ENCODE data around the gene MT2A.

DNA sequence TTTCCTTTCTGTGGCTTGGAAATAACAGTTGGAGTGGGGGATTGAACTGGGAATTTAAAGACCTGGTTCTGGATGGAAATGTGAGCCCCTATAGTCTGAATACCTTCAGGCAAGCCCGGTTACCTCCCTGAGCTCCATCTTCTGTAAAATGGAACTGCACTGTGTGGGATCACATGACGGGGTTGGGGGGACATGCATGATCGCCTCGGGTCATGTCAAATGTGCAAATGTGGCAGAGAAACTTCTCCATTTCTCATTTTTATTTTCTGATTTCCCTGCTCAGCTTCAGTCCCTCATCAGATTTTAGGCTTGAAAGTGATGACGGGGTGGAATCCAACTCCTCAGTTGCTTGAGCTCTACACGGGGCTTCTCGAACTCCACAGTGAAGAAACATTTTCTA is 44.8 kb downstream of the MT2A start:
- TF ChIP-seq, protein P1, sequence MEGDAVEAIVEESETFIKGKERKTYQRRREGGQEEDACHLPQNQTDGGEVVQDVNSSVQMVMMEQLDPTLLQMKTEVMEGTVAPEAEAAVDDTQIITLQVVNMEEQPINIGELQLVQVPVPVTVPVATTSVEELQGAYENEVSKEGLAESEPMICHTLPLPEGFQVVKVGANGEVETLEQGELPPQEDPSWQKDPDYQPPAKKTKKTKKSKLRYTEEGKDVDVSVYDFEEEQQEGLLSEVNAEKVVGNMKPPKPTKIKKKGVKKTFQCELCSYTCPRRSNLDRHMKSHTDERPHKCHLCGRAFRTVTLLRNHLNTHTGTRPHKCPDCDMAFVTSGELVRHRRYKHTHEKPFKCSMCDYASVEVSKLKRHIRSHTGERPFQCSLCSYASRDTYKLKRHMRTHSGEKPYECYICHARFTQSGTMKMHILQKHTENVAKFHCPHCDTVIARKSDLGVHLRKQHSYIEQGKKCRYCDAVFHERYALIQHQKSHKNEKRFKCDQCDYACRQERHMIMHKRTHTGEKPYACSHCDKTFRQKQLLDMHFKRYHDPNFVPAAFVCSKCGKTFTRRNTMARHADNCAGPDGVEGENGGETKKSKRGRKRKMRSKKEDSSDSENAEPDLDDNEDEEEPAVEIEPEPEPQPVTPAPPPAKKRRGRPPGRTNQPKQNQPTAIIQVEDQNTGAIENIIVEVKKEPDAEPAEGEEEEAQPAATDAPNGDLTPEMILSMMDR (IDR thresholded peaks at IDR 0.05): no peak
- TF ChIP-seq POLR2A (IDR thresholded peaks at IDR 0.05): no peak
